GM12878 (cell line): ENCODE results near the gene MRPL18.

Source experiments
- JUNB ChIP-seq: IDR thresholded peaks from 2 replicates; pipeline ENCODE4 v1.6.1; 2016; ENCODE audit warnings: antibody characterized with exemption, mild to moderate bottlenecking
- SIX5 ChIP-seq: IDR thresholded peaks from 2 replicates; pipeline ENCODE4 v1.6.1; 2011; ENCODE audit warnings: mild to moderate bottlenecking, low read depth, low read length, moderate library complexity; ENCODE audit not compliant: severe bottlenecking

DNA sequence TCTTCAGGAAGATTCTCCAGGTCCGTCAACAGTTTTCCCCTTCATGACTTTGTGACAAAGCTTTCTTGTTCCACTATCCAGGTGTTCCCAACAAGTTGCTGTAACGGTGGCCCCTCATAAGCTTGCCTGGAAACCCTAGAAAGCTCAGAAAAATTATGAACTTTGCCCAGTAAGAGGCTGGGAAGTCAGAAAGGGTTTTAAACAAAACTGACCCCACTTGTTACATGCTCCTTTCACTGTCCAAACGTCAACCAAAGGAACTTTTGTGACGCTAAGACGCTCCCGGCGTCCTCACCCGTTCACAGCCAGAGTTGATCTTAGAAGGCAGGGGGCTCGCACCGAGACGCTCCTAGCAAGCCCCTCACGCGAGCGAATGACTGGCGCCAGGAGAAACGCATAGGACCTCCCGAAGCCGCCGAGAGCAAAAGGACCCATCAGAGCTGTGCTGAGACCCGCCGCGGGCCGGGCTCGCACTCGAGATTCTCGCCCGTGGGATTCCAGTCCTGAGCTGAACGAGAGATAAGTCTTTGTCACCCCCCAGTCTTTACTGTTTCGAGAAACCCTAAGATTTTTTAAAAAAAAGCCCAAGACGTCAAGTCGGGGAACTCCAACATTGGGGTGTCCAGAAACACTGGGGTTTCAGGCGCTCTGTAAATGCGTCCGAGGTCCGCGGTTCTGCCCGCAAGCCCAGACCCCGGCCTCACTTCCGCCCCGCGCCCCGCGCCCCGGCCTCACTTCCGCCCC is 29.0 kb upstream of the MRPL18 start:
- no peak for TF ChIP-seq SIX5
- no peak for TF ChIP-seq JUNB
